Measurements from ENCODE around the gene CCNG1.

GRCh38 chr5:163447875-163448274, 10.5 kb downstream of the CCNG1 start:
- no peak for TF ChIP-seq CTCF (IDR thresholded peaks at IDR 0.05)
- TF ChIP-seq POLR2A (IDR thresholded peaks at IDR 0.05), result no peak
